GM23248 (cell line): ENCODE measurements around the gene KRT15.

Experiments used
- EZH2 ChIP-seq: fragments of 200-600 bp; sonication (generic); IDR thresholded peaks from 2 replicates; pipeline ENCODE4 v1.6.1; 2018; ENCODE audit warnings: antibody characterized with exemption, mild to moderate bottlenecking; ENCODE audit not compliant: insufficient read depth, poor library complexity, severe bottlenecking
- EZH2phosphoT487 ChIP-seq: fragments of 200-600 bp; sonication (generic); IDR thresholded peaks from 2 replicates; pipeline ENCODE4 v1.6.1; 2018; ENCODE audit warnings: antibody characterized with exemption, moderate library complexity, mild to moderate bottlenecking, low read depth; ENCODE audit not compliant: insufficient read depth

GRCh38 chr17:41544491-41544892 lies 25.8 kb upstream of the KRT15 start:
- TF ChIP-seq EZH2phosphoT487: no peak
- TF ChIP-seq EZH2: no peak
